ENCODE data around the gene GPX5.

GRCh38 chr6:28486988-28487742 lies 38.5 kb upstream of the GPX5 start:
- no peak for TF ChIP-seq CTCF (IDR thresholded peaks at IDR 0.05)
- no peak for TF ChIP-seq POLR2A (IDR thresholded peaks at IDR 0.05)
